ENCODE results near the gene PSMA7. TPM values are rescaled to one million over a fixed set of nuclear protein-coding genes. Genes with fewer than 3 reads are reported as not detected.
"Not testable (repeated sequence)": the region's sequence is repeated elsewhere in the genome, so short reads cannot be mapped to it uniquely, and the experiment has no call there.

Gene PSMA7
- total and polyA plus RNA-seq, 2 donors from 2014 or later = 190 to 315 TPM

DNA sequence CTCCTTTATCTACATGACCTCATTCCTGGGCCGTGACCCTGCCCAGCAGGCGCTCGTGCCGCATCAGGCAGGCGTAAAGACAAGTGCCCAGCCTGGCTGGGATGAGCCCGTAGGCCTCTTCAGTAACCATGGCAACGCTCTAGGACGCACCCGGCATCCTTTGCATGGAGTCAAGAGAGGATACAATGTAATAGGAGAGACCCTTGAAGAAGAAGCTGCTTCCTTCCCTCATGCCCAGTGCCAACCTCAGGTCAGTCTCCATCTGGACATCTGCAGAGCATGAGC is 25.9 kb downstream of the PSMA7 start:
- H3K9ac ChIP-seq (ENCODE audit: low read length in 3 of 3) = no peak overlapping the region
- TF ChIP-seq, protein P1, sequence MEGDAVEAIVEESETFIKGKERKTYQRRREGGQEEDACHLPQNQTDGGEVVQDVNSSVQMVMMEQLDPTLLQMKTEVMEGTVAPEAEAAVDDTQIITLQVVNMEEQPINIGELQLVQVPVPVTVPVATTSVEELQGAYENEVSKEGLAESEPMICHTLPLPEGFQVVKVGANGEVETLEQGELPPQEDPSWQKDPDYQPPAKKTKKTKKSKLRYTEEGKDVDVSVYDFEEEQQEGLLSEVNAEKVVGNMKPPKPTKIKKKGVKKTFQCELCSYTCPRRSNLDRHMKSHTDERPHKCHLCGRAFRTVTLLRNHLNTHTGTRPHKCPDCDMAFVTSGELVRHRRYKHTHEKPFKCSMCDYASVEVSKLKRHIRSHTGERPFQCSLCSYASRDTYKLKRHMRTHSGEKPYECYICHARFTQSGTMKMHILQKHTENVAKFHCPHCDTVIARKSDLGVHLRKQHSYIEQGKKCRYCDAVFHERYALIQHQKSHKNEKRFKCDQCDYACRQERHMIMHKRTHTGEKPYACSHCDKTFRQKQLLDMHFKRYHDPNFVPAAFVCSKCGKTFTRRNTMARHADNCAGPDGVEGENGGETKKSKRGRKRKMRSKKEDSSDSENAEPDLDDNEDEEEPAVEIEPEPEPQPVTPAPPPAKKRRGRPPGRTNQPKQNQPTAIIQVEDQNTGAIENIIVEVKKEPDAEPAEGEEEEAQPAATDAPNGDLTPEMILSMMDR (IDR thresholded peaks at IDR 0.05; ENCODE audit: borderline replicate concordance, extremely low read depth, insufficient read depth) = no peak
- H3K27ac ChIP-seq (ENCODE audit: low read depth in 2 of 2, low read length in 2 of 2) = no peak overlapping the region
- peaks cover 0 to 5% (median 0%) of the 10 kb centered on the region in 3 donors for H3K9me3 ChIP-seq (ENCODE audit: control insufficient read depth in 2 of 3, insufficient read depth in 1 of 3, low read length in 3 of 3)
- no peak overlapping the region for H3K4me3 ChIP-seq (ENCODE audit: low read length in 3 of 3)
- intact Hi-C loops (cut with DNase I) = no loop called here
- H3K27me3 ChIP-seq (ENCODE audit: control insufficient read depth, insufficient read depth, low read length) = no peaks in the 10 kb centered on the region
- H3K36me3 ChIP-seq (ENCODE audit: control insufficient read depth in 2 of 3, insufficient read depth in 3 of 3, low read length in 3 of 3) = no peaks in the 10 kb centered on the region
- no peak for FAIRE-seq
- peaks cover 0 to 11% (median 10%) of the 10 kb centered on the region in 3 donors for H3K4me1 ChIP-seq (ENCODE audit: control insufficient read depth in 2 of 3, insufficient read depth in 2 of 3, low read depth in 1 of 3, low read length in 3 of 3)
- no peak for DNase-seq

DNA sequence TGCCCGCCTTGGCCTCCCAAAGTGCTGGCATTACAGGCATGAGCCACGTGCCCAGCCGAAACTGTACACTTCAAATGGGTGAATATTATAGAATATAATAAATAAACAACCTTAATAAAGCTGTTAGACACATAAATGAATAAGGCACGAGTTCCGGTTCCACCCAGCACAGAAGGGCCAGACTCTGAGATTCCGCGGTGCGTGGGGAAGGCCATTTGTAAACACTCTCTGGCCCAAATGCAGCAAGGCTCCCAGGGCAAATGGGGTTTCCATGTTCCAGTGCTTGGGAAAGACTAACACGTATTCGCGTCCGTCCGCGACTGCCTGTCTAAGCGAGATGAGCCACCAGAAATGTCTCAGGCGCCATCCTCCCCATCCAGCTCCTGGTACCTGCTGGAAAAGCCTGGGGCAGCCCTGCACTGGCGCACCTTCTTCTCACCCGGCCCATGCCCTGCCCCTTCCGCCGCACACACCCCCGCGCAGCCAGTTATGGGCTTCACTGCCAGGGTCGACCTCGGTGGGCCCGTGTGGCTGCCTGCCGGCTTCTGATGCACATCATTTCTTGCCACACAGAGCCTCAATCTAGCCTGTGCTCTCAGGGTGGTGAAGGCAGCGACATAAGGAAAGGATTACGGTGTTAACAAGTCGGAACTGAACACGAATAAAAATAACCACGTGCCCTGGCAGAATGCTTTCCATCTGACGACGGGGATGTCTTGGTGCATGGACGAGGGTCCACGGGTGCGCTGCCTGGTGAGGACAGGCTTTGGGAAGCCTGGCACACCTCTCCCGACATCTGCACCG is 26.4 kb downstream of the PSMA7 start:
- no peak for FAIRE-seq

DNA sequence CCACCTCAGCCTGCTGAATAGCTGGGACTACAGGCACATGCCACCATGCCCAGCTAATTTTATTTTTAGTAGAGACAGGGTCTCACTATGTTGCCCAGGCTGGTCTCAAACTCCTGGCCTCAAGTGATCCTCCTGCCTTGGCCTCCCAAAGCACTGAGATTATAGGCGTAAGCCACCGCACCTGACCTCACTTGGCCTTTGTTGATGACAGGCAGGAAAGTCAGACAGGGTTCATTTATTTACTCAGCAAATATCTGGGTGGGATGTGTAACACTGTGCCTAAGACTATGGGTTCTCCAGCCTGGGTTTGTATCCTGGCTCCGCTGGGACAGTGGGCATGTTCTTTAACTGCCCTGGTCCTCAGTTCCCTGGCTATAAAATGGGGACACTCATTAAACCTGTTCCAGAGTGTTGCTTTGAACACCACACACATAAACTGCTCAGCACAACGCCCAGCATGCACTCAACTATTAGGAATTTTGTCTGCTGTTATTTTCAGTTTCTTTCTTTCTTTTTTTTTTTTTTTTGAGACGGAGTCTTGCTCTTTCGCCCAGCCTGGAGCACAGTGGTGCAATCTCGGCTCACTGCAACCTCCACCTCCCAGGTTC is 27.3 kb downstream of the PSMA7 start:
- H3K36me3 ChIP-seq (ENCODE audit: control insufficient read depth in 2 of 3, insufficient read depth in 3 of 3, low read length in 3 of 3); H3K27ac ChIP-seq (ENCODE audit: low read depth in 2 of 2, low read length in 2 of 2); H3K9me3 ChIP-seq (ENCODE audit: control insufficient read depth in 2 of 3, insufficient read depth in 1 of 3, low read length in 3 of 3); H3K9ac ChIP-seq (ENCODE audit: low read length in 3 of 3); DNase-seq; H3K4me3 ChIP-seq (ENCODE audit: low read length in 3 of 3); FAIRE-seq; H3K27me3 ChIP-seq (ENCODE audit: control insufficient read depth, insufficient read depth, low read length); intact Hi-C loops (cut with DNase I): not testable (repeated sequence)
- H3K4me1 ChIP-seq (ENCODE audit: control insufficient read depth in 2 of 3, insufficient read depth in 2 of 3, low read depth in 1 of 3, low read length in 3 of 3) = peaks cover 0 to 11% (median 10%) of the 10 kb centered on the region in 3 donors

More for the DNA sequence above, 26.4 kb downstream of the PSMA7 start:
- Histone ChIP-seq H3K4me1 (ENCODE audit: control insufficient read depth in 2 of 3, insufficient read depth in 2 of 3, low read depth in 1 of 3, low read length in 3 of 3) (peaks cover 0 to 11% (median 10%) of the 10 kb centered on the region in 3 donors), H3K9ac (ENCODE audit: low read length in 3 of 3) (no peak overlapping the region), H3K36me3 (ENCODE audit: control insufficient read depth in 2 of 3, insufficient read depth in 3 of 3, low read length in 3 of 3) (no peaks in the 10 kb centered on the region), H3K9me3 (ENCODE audit: control insufficient read depth in 2 of 3, insufficient read depth in 1 of 3, low read length in 3 of 3) (peaks cover 0 to 5% (median 0%) of the 10 kb centered on the region in 3 donors), H3K4me3 (ENCODE audit: low read length in 3 of 3) (no peak overlapping the region), H3K27ac (ENCODE audit: low read depth in 2 of 2, low read length in 2 of 2) (no peak overlapping the region), H3K27me3 (ENCODE audit: control insufficient read depth, insufficient read depth, low read length) (no peaks in the 10 kb centered on the region)
- no peak for DNase-seq
- TF ChIP-seq, protein P1 (IDR thresholded peaks at IDR 0.05; ENCODE audit: borderline replicate concordance, extremely low read depth, insufficient read depth) = no peak
- intact Hi-C loops (cut with DNase I) = no loop called here

DNA sequence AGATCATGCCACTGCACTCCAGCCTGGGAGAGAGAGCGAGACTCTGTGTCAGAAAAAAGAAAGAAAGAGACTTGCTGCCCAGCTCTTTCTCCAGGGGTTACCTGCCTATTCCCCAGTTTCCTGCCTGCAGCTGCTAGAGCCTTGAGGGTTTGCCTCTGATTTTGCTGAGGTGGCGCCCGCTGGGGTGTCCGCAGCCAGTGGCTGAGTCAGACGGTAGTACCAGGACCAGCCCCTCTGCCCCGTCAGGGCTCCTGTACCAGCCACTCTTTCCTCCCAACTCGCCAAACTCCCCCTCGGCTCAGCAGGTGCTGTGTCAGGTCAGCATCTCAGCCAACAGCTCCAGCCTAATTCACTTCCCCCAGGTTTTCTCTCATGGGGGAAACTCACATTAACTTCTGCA is 28.3 kb downstream of the PSMA7 start:
- Histone ChIP-seq H3K9me3 (ENCODE audit: control insufficient read depth in 2 of 3, insufficient read depth in 1 of 3, low read length in 3 of 3) (peaks cover 0 to 5% (median 0%) of the 10 kb centered on the region in 3 donors), H3K27me3 (ENCODE audit: control insufficient read depth, insufficient read depth, low read length) (no peaks in the 10 kb centered on the region), H3K9ac (ENCODE audit: low read length in 3 of 3) (no peak overlapping the region), H3K4me1 (ENCODE audit: control insufficient read depth in 2 of 3, insufficient read depth in 2 of 3, low read depth in 1 of 3, low read length in 3 of 3) (peaks cover 0 to 3% (median under 1%) of the 10 kb centered on the region in 3 donors), H3K4me3 (ENCODE audit: low read length in 3 of 3) (no peak overlapping the region), H3K36me3 (ENCODE audit: control insufficient read depth in 2 of 3, insufficient read depth in 3 of 3, low read length in 3 of 3) (no peaks in the 10 kb centered on the region), H3K27ac (ENCODE audit: low read depth in 2 of 2, low read length in 2 of 2) (no peak overlapping the region)
- TF ChIP-seq, protein P1 (IDR thresholded peaks at IDR 0.05; ENCODE audit: borderline replicate concordance, extremely low read depth, insufficient read depth) = no peak
- FAIRE-seq (no peak), DNase-seq (no peak)
- intact Hi-C loops (cut with DNase I) = no loop called here
